ENCODE results near the gene GPN2. TPM values are rescaled to one million over a fixed set of nuclear protein-coding genes. Genes with fewer than 3 reads are reported as not detected.
A peak's percentile ranks its signal among the peaks of the same experiment; 100 is the strongest.

The GPN2 gene
- total and polyA plus RNA-seq, 9 of the 15 experiments (the other 6 are each of a cell fraction or from before 2014, with no cell fraction given): 9.9 to 58.8 (median 20.4) TPM

- TF ChIP-seq BCLAF1 (IDR thresholded peaks at IDR 0.05; ENCODE audit: borderline replicate concordance in 1 of 2, control insufficient read depth in 1 of 2, low read depth in 2 of 2, low read length in 1 of 2) (no peak), CTBP1 (IDR thresholded peaks at IDR 0.05; ENCODE audit: borderline replicate concordance) (peak; percentile 48), AFF4 (CRISPR knock-in tag; IDR thresholded peaks at IDR 0.05) (peak; percentile 95), ZNF436 (CRISPR knock-in tag; IDR thresholded peaks at IDR 0.05) (no peak), ZNF41 (CRISPR knock-in tag; conservative IDR thresholded peaks at IDR 0.05) (no peak), IRF2 (CRISPR knock-in tag; IDR thresholded peaks at IDR 0.05) (peak; percentile 51; the same call in 1 of the 2 replicates), ZNF263 (CRISPR knock-in tag; IDR thresholded peaks at IDR 0.05; ENCODE audit: borderline replicate concordance) (no peak), SMARCB1 (IDR thresholded peaks at IDR 0.05; ENCODE audit: insufficient read length, low read depth) (no peak), CEBPG (CRISPR knock-in tag; IDR thresholded peaks at IDR 0.05) (no peak), CEBPG (tag; conservative IDR thresholded peaks at IDR 0.05 in 1 of 2, IDR thresholded peaks at IDR 0.05 in 1 of 2) (no peak), NR1H2 (CRISPR knock-in tag; IDR thresholded peaks at IDR 0.05) (0 out of 2 replicates have a peak, but pooled peaks have one; percentile 68), RBM14 (IDR thresholded peaks at IDR 0.05; ENCODE audit: borderline replicate concordance, insufficient read depth, low read depth, low read length) (no peak), SMAD2 (IDR thresholded peaks at IDR 0.05; ENCODE audit: low read depth, low read length) (no peak), KDM1A (IDR thresholded peaks at IDR 0.05) (peak; percentile 73 to 87), ZBTB49 (CRISPR knock-in tag; IDR thresholded peaks at IDR 0.05; ENCODE audit: borderline replicate concordance) (peak; percentile 66; the same call in 1 of the 2 replicates)
- TF ChIP-seq, protein P1, sequence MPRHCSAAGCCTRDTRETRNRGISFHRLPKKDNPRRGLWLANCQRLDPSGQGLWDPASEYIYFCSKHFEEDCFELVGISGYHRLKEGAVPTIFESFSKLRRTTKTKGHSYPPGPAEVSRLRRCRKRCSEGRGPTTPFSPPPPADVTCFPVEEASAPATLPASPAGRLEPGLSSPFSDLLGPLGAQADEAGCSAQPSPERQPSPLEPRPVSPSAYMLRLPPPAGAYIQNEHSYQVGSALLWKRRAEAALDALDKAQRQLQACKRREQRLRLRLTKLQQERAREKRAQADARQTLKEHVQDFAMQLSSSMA (CRISPR knock-in tag; IDR thresholded peaks at IDR 0.05): peak; percentile 75; the same call in 1 of the 2 replicates
Measured at GRCh38 chr1:26889551-26890466, at the start of gene GPN2 (continued).

Measured in K562 (cell line).